PC-3 (cell line): ENCODE results near the gene SENP3. TPM values are rescaled to one million over a fixed set of nuclear protein-coding genes. Genes with fewer than 3 reads are reported as not detected.
A peak's percentile ranks its signal among the peaks of the same experiment; 100 is the strongest.

Experiments used
- ATAC-seq: fragments of 200-7000 bp; cut with Tn5 transposase; 2 replicates; pipeline ENCODE4 v1.9.1; 2020; ENCODE audit warnings: mild to moderate bottlenecking, moderate library complexity
- BruUV-seq: library from RNA; stranded (reverse); fragments of 400-500 nt; replicated peaks from 2 replicates; lab custom pipeline; 2021; lab: Mats Ljungman, UMichigan
- CTCF ChIA-PET: fragments of 300-600 bp; sonication (Branson Sonifier 250); formaldehyde crosslinking; loops from one replicate; lab custom pipeline; 2022; ENCODE audit warnings: antibody characterized with exemption; lab: Charles Lee
- POLR2A ChIA-PET: fragments of 300-600 bp; sonication (Branson Sonifier 250); formaldehyde crosslinking; loops from one replicate; lab custom pipeline; 2022; ENCODE audit warnings: antibody characterized with exemption; ENCODE audit not compliant: unreplicated experiment; lab: Charles Lee
- DNase-seq: peaks from one replicate; pipeline ENCODE4 v3.0.0-alpha.2; 2015
- H2AFZ ChIP-seq: fragments of 300-600 bp; sonication (generic); 2 replicates; pipeline ENCODE4 v1.6.0; 2016; ENCODE audit warnings: antibody characterized with exemption, low read length
- H3F3A ChIP-seq: fragments of 300-600 bp; sonication (generic); one replicate; pipeline ENCODE4 v1.6.0; 2017; ENCODE audit warnings: antibody characterized with exemption, low read length, control low read depth, mild to moderate bottlenecking; ENCODE audit not compliant: unreplicated experiment
- H3K27ac ChIP-seq: fragments of 300-600 bp; sonication (generic); 2 replicates; pipeline ENCODE4 v1.5.1; 2016; ENCODE audit warnings: mild to moderate bottlenecking, low read length
- H3K27me3 ChIP-seq: fragments of 300-600 bp; sonication (generic); 2 replicates; pipeline ENCODE4 v1.6.1; 2016; ENCODE audit warnings: low read length, mixed read lengths
- H3K36me3 ChIP-seq: fragments of 300-600 bp; sonication (generic); 2 replicates; pipeline ENCODE4 v1.6.1; 2016; ENCODE audit warnings: low read depth, mixed run types, low read length, mixed read lengths
- H3K4me1 ChIP-seq: fragments of 300-600 bp; sonication (generic); 2 replicates; pipeline ENCODE4 v1.5.1; 2016; ENCODE audit warnings: low read length; ENCODE audit not compliant: insufficient read depth
- H3K4me2 ChIP-seq: fragments of 300-600 bp; sonication (generic); 2 replicates; pipeline ENCODE4 v1.6.0; 2016; ENCODE audit warnings: low read length
- H3K4me3 ChIP-seq: fragments of 300-600 bp; sonication (generic); 2 replicates; pipeline ENCODE4 v1.5.1; 2016; ENCODE audit warnings: mild to moderate bottlenecking, low read length, mixed read lengths
- H3K79me2 ChIP-seq: fragments of 300-600 bp; sonication (generic); 2 replicates; pipeline ENCODE4 v1.6.1; 2017; ENCODE audit warnings: low read length, mixed read lengths
- H3K9ac ChIP-seq: fragments of 300-600 bp; sonication (generic); 2 replicates; pipeline ENCODE4 v1.6.0; 2016; ENCODE audit warnings: mild to moderate bottlenecking, low read length
- H3K9me2 ChIP-seq: fragments of 300-600 bp; sonication (generic); replicated peaks from 2 replicates; pipeline ENCODE4 v1.6.1; 2016; ENCODE audit warnings: mixed run types, low read length, mixed read lengths
- H3K9me3 ChIP-seq: fragments of 300-600 bp; sonication (generic); 2 replicates; pipeline ENCODE4 v1.6.1; 2016; ENCODE audit warnings: low read length, mixed read lengths
- H4K20me1 ChIP-seq: fragments of 300-600 bp; sonication (generic); 2 replicates; pipeline ENCODE4 v1.6.1; 2016; ENCODE audit warnings: low read length, mixed read lengths
- CTCF ChIP-seq: fragments of 300-600 bp; sonication (generic); conservative IDR thresholded peaks from 2 replicates; pipeline ENCODE4 v1.5.1; 2017; ENCODE audit warnings: antibody characterized with exemption, low read depth, mild to moderate bottlenecking, low read length
- EZH2 ChIP-seq: fragments of 300-600 bp; sonication (generic); IDR thresholded peaks from one replicate; pipeline ENCODE4 v1.6.1; 2017; ENCODE audit warnings: antibody characterized with exemption, mild to moderate bottlenecking, low read length; ENCODE audit not compliant: unreplicated experiment
- EZH2phosphoT487 ChIP-seq: fragments of 300-600 bp; sonication (generic); IDR thresholded peaks from 2 replicates; pipeline ENCODE4 v1.6.1; 2018; ENCODE audit warnings: mild to moderate bottlenecking, antibody characterized with exemption, low read length, borderline replicate concordance
- intact Hi-C: fragments of 100-400 bp; cut with micrococcal nuclease; formaldehyde crosslinking; loops from 2 replicates; pipeline ENCODE4 v1.9.0; 2023
- total RNA-seq: library from RNA; depleted of rRNA; stranded (reverse); fragments of >200 nt; gene quantifications from 2 replicates; pipeline ENCODE4 v1.2.3, GENCODE V29; 2014

Gene SENP3
- total RNA-seq, 1 experiment from 2014 or later, result 82.8 TPM

GRCh38 chr17:7512824-7513540, 48.7 kb upstream of the SENP3 start:
- Histone ChIP-seq H3K9me3 (no peaks in the 10 kb centered on the region), H3K9me2 (no peaks in the 10 kb centered on the region), H3K4me2 (no peak overlapping the region), H3K27me3 (no peaks in the 10 kb centered on the region), H3K36me3 (peaks cover 24% of the 10 kb centered on the region), H4K20me1 (no peaks in the 10 kb centered on the region), H3K27ac (no peak overlapping the region), H3K9ac (no peak overlapping the region), H3K4me3 (no peak overlapping the region), H3K4me1 (no peaks in the 10 kb centered on the region), H2AFZ (no peak overlapping the region), H3K79me2 (no peaks in the 10 kb centered on the region), H3F3A (no peaks in the 10 kb centered on the region)
- ChIA-PET CTCF (interaction anchor here (0.6 to 0.8 kb wide), 3 partner anchors 11 to 48 kb away, joined by 3 to 4 read pairs (median 4); no protein-coding TSS in a partner anchor), POLR2A (interaction anchor here (0.7 kb wide), 1 partner anchor 156 kb away, joined by 3 read pairs; no protein-coding TSS in a partner anchor)
- intact Hi-C loops, result no loop called here
- no peak for DNase-seq
- no TSS peak for BruUV-seq
- ATAC-seq, result no peak
- TF ChIP-seq EZH2, result no peak
- no peak for TF ChIP-seq CTCF
- no peak for TF ChIP-seq EZH2phosphoT487

GRCh38 chr17:7513850-7514419, 47.8 kb upstream of the SENP3 start:
- ATAC-seq, result no peak
- CTCF ChIA-PET, result interaction anchor here (0.6 to 1.2 kb wide), 2 partner anchors 47 to 77 kb away, joined by 8 to 9 read pairs; no protein-coding TSS in a partner anchor
- intact Hi-C loops, result loop anchor here (1.0 kb wide), 1 partner anchor 47 kb away; the partner anchor contains the start of gene SENP3

More at GRCh38 chr17:7513850-7514419, 47.8 kb upstream of the SENP3 start:
- Histone ChIP-seq H3K27me3 (no peaks in the 10 kb centered on the region), H3K9me3 (no peaks in the 10 kb centered on the region), H3K36me3 (peaks cover 17% of the 10 kb centered on the region), H3K79me2 (no peaks in the 10 kb centered on the region), H3K9me2 (no peaks in the 10 kb centered on the region), H2AFZ (no peak overlapping the region), H3F3A (no peaks in the 10 kb centered on the region), H3K27ac (no peak overlapping the region), H3K4me1 (no peaks in the 10 kb centered on the region), H4K20me1 (no peaks in the 10 kb centered on the region), H3K4me3 (no peak overlapping the region), H3K9ac (no peak overlapping the region), H3K4me2 (no peak overlapping the region)
- TSS peak; percentile 63 for BruUV-seq
- POLR2A ChIA-PET, result no interaction called here
- TF ChIP-seq EZH2phosphoT487 (no peak), EZH2 (no peak), CTCF (no peak)
- DNase-seq, result no peak
